Bronchial epithelial cell (primary cell): ENCODE data around the gene LCN2. TPM values are rescaled to one million over a fixed set of nuclear protein-coding genes. Genes with fewer than 3 reads are reported as not detected.

ENCODE experiments used
- DNase-seq: peaks from one replicate; pipeline ENCODE4 v3.0.0-alpha.2; 2010; ENCODE audit warnings: low read depth
- FAIRE-seq: peaks from 2 replicates; lab custom pipeline; 2011; peaks lifted over from hg19 to GRCh38; lab: Jason Lieb, UNC
- H3K27me3 ChIP-seq: 2 replicates; pipeline ENCODE4 v1.5.1; 2011; ENCODE audit warnings: low read length; ENCODE audit not compliant: control insufficient read depth, insufficient read depth
- H3K36me3 ChIP-seq: 2 replicates; pipeline ENCODE4 v1.5.1; 2011; ENCODE audit warnings: low read length; ENCODE audit not compliant: control insufficient read depth, insufficient read depth
- H3K4me3 ChIP-seq: 2 replicates; pipeline ENCODE4 v1.5.1; 2011; ENCODE audit warnings: mild to moderate bottlenecking, low read depth, low read length, control low read depth
- CTCF ChIP-seq: IDR thresholded peaks from 2 replicates; pipeline ENCODE4 v1.5.1; 2011; ENCODE audit warnings: mild to moderate bottlenecking, moderate library complexity, low read length, control low read depth, inconsistent platforms; ENCODE audit not compliant: insufficient read depth, severe bottlenecking
- total RNA-seq: library from RNA; depleted of rRNA; stranded (reverse); fragments of >200 nt; gene quantifications from 2 replicates; pipeline ENCODE4 v1.2.1, GENCODE V29; 2014

The LCN2 gene
- total RNA-seq, 1 donor from 2014 or later, result 48.4 TPM

DNA sequence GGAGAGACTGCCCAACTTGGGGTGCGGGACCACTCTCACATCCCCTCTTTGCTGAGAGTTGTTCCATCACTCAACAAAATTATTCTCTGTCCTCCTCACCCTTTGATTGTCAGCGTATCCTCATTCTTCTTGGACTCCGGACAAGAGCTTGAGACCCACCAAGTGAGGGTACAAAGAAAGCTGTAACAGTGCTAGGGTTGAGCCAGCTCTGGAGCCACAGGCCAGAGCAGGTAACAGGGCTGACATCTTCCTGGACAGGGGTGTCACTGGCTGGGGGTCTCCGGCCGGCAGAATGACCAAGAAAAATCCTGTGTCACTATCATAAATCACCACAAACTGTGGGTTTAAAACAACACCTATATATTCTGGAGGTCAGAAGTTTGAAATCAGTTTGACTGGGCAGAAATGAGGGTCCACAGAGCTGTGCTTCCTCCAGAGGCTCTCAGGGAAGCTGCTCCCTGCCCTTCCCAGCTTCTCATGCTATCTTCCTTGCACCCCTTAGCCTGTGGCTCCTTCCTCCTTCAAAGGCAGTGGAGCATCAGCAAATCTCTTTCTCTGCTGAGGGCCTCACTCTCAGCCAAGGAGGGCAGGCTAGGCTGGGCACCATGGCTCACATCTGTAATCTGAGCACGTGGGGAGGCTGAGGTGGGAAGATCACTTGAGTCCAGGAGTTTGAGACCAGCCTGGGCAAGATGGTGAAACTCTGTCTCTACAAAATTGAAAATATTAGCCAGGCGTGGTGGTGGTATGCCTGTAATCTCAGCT lies 6.7 kb downstream of the LCN2 start:
- FAIRE-seq (no peak), DNase-seq (no peak)
- no peak overlapping the region for H3K4me3 ChIP-seq
- no peaks in the 10 kb centered on the region for H3K27me3 ChIP-seq
- H3K36me3 ChIP-seq, result no peaks in the 10 kb centered on the region
- no peak for TF ChIP-seq CTCF

DNA sequence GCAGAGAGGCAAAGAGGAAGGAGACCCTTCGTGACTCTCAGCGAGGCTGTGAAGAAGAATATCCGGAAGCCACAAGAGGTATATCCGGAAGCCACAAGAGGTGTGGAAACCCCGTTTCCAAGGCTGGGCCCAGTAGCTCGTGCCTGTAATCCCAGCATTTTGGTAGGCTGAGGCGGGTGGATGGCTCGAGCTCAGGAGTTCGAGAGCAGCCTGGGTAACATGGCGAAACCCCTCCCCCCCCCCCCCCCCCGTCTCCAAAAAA lies 10.2 kb downstream of the LCN2 start:
- Histone ChIP-seq H3K4me3 (peak overlapping the region; percentile 49), H3K27me3 (no peaks in the 10 kb centered on the region), H3K36me3 (peaks cover 6% of the 10 kb centered on the region)
- TF ChIP-seq CTCF, result no peak
- DNase-seq (no peak), FAIRE-seq (no peak)

DNA sequence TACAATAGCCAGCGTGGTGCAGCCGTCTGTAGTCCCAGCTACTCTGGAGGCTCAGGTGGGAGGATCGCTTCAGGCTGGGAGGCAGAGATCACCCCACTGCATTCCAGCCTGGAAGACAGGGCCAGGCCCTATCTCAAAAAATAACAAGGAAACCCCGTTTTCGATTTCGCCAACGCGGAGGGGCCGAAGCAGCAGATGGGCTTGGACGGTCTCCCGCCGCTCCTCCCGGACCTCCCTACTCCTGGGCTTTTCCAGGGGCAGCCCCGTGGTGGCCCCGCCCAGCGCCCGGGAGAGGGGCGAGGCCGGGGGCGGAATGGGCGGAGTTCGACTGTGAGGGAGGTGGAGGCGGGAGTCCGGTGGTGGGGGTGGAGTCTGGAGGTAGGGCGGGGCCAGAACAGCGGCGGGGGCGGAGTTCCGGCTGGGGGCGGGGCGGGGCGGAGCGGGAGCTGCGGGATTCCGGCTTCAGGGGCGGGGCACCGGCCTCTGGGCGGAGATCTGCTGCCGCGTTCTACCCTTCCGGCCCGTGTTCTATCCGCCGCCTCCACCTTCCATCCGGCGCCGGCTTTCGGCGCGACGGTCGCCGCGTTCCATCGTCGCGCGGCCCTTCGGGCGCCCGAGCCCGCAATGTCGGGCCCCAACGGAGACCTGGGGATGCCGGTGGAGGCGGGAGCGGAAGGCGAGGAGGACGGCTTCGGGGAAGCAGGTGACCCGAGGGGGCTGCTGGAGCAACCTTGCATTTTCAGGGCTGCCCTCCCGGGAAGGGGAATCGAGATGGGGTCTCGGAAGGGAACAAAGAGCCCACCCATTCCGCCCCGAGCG lies 10.7 kb downstream of the LCN2 start, which contains the start of gene BBLN:
BBLN (plus strand) TSS at position 482 of the 819 bp plus-strand sequence; CDS start at position 625, 143 bp downstream.
- Histone ChIP-seq H3K4me3 (peak within 1 kb of the TSS; percentile 93), H3K27me3 (no peaks in the 10 kb centered on the region), H3K36me3 (peaks cover 6% of the 10 kb centered on the region)
- no peak for FAIRE-seq
- DNase-seq, result peak; percentile 67
- no peak for TF ChIP-seq CTCF

- FAIRE-seq (no peak), DNase-seq (no peak)
- H3K4me3 ChIP-seq, result peak overlapping the region; percentile 93
- no peak for TF ChIP-seq CTCF
- H3K27me3 ChIP-seq, result no peaks in the 10 kb centered on the region
- H3K36me3 ChIP-seq, result peaks cover 6% of the 10 kb centered on the region
Measured at GRCh38 chr9:128160603-128160987, 11.3 kb downstream of the LCN2 start.

DNA sequence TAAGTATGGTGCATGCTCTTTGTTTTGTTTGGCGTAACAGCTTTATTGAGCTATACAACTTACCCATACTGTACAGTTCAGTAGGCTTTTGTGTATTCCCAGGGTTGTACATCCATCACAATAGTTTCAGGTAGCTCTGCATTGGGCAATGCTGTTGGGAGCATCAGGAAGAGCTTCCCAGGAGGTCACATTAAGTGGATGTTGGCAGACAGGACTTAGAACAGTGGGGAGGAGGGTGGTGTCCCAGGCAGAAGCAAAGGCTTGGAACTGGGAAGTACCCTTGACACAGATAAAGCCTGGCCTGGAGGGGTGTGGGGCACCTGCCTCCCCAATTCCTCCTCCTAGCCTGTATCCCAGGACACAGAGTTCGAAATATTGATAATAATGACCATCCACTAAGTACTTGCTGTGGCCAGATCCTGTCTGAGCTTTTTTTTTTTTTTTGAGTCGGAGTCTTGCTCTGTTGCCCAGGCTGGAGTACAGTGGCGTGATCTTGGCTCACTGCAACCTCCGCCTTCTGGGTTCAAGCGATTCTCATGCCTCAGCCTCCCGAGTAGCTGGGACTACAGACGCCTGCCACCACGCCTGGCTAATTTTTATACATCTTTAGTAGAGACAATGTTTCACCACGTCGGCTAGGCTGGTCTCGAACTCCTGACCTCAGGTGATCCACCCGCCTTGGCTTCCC lies 12.1 kb downstream of the LCN2 start:
- Histone ChIP-seq H3K4me3 (peak overlapping the region; percentile 93), H3K27me3 (no peaks in the 10 kb centered on the region), H3K36me3 (peaks cover 10% of the 10 kb centered on the region)
- FAIRE-seq (no peak), DNase-seq (no peak)
- TF ChIP-seq CTCF, result no peak
